NCI-H2196 treated with DMSO at 0.1 percent for 48 hours (cell line): ENCODE results near the gene NRL.
A peak's percentile ranks its signal among the peaks of the same experiment; 100 is the strongest.

Source experiments
- DNase-seq: peaks from one replicate; lab custom pipeline; 2025; ENCODE audit not compliant: unreplicated experiment; lab: John Stamatoyannopoulos, UW

Gene NRL

GRCh38 chr14:24083462-24083861, 31.3 kb downstream of the NRL start:
- no peak for DNase-seq

- no peak for DNase-seq
Measured at GRCh38 chr14:24082411-24083080, 32.2 kb downstream of the NRL start.

- no peak for DNase-seq
Measured at GRCh38 chr14:24081739-24082211, 33.0 kb downstream of the NRL start.

- DNase-seq = peak; percentile 66
Measured at GRCh38 chr14:24080888-24081738, 33.6 kb downstream of the NRL start.

GRCh38 chr14:24080142-24080530, 34.6 kb downstream of the NRL start:
- no peak for DNase-seq

- DNase-seq = peak; percentile 46
Measured at GRCh38 chr14:24079491-24080141, 35.1 kb downstream of the NRL start.

GRCh38 chr14:24078146-24078545, 36.6 kb downstream of the NRL start:
- no peak for DNase-seq

GRCh38 chr14:24077086-24077485, 37.7 kb downstream of the NRL start:
- DNase-seq = no peak

- no peak for DNase-seq
Measured at GRCh38 chr14:24076302-24076601, 38.5 kb downstream of the NRL start.

- DNase-seq = no peak
Measured at GRCh38 chr14:24075485-24076301, 39.1 kb downstream of the NRL start.

- DNase-seq = no peak
Measured at GRCh38 chr14:24074625-24075484, 39.9 kb downstream of the NRL start.

- DNase-seq = no peak
Measured at GRCh38 chr14:24072881-24073877, 41.6 kb downstream of the NRL start.

- DNase-seq = no peak
Measured at GRCh38 chr14:24072436-24072835, 42.3 kb downstream of the NRL start.

- no peak for DNase-seq
Measured at GRCh38 chr14:24071836-24072430, 42.8 kb downstream of the NRL start.

- DNase-seq = no peak
Measured at GRCh38 chr14:24071144-24071697, 43.5 kb downstream of the NRL start, which contains the start of gene CPNE6. CPNE6 (plus strand) TSS chr14:24071562; CDS start chr14:24072937, 1,375 bp downstream.

GRCh38 chr14:24070285-24071143, 44.2 kb downstream of the NRL start:
- DNase-seq = no peak

- no peak for DNase-seq
Measured at GRCh38 chr14:24069411-24069735, 45.4 kb downstream of the NRL start.
